ENCODE measurements around the gene AK9. TPM values are rescaled to one million over a fixed set of nuclear protein-coding genes. Genes with fewer than 3 reads are reported as not detected.

AK9 gene
- total RNA-seq, 1 experiment from 2014 or later, result 1.7 TPM

DNA sequence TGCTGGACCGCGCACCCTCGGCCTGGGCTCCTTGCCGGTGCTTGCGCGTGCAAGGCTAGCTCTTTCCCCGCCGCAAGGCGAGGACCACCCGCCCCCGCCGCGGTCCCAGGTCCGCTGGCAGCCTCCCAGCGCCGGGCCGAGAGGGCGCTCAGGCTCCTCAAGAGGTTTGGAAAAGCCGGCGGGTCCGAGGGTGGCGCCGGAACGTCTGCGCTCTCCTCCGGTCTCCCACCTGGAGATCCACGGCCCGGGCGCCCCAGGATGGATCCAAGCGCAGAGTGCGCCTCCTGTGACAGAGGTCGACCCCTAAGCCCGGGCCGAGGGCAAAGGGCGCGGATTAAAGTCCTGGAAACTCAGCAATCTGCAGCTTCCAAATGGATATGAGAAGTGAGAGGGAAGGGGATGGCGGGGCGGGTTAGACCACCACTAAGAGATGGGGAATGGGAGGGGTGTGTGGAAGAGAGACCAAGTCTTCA, 234.9 kb downstream of the AK9 start:
- intact Hi-C loops (cut with micrococcal nuclease), result no loop called here
- POLR2A ChIA-PET (ENCODE audit: unreplicated experiment), result no interaction called here

DNA sequence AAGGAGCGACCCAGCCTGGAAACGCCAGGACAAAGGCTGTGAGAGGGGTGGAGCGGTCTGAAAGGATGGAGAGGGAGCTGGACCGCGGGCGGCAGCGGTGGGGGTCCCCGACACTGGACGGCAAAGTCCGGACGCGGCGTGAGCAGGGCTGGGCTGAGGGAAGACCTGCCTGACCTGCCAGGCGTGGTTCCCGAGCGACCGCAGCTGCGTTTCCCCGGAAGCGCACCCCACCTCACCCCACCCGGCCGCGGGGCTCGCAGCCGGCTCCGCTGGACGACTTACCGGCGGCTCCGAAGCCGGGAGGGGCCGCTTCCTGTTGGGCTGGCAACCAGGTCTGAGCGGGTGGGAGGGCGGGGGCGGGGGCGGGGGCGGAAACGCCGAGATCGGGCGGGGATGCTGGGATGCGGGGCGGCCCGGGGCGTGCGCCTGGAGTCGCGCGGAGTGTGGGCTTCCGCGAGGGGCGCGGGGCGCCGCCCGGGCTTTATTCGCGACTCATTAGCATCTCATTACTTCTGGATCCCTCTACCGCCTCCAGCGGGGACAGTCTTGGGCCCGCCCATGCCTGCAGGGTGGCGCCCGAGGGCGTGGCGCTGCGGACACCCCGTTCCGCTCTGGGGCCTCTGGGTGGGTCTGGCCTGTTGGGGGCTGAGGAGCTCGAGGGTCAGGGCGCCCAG, 235.4 kb downstream of the AK9 start, which contains the start of gene MICAL1:
MICAL1 (minus strand) TSS at position 336 of the 674 bp plus-strand sequence. CDS start 1,576 bp downstream, outside the sequence.
- H3K27me3 ChIP-seq (ENCODE audit: low read length), result no peaks in the 10 kb centered on the region
- no peaks in the 10 kb centered on the region for H3K79me2 ChIP-seq (ENCODE audit: low read length)
- POLR2A ChIA-PET (ENCODE audit: unreplicated experiment), result no interaction called here
- no peaks in the 10 kb centered on the region for H3K9me2 ChIP-seq (replicated peaks; ENCODE audit: low read length)
- no peaks in the 10 kb centered on the region for H3F3A ChIP-seq (ENCODE audit: low read length, unreplicated experiment)
- peak within 1 kb of the TSS; percentile 92 for H3K4me2 ChIP-seq (ENCODE audit: low read length)
- H3K4me1 ChIP-seq (ENCODE audit: insufficient read depth, low read length), result peaks cover 18% of the 10 kb centered on the region; the same call in 1 of the 2 replicates
- H3K36me3 ChIP-seq (ENCODE audit: low read depth, low read length), result no peaks in the 10 kb centered on the region
- peak within 1 kb of the TSS; percentile 48; the same call in 1 of the 2 replicates for H3K27ac ChIP-seq (ENCODE audit: low read length)
- BruUV-seq (replicated peaks), result no TSS peak
- H3K9me3 ChIP-seq (ENCODE audit: low read length), result no peaks in the 10 kb centered on the region
- DNase-seq, result peak; percentile 47
- CTCF ChIA-PET, result no interaction called here
- H2AFZ ChIP-seq (ENCODE audit: low read length), result peak within 1 kb of the TSS; percentile 89
- TF ChIP-seq, protein P1, sequence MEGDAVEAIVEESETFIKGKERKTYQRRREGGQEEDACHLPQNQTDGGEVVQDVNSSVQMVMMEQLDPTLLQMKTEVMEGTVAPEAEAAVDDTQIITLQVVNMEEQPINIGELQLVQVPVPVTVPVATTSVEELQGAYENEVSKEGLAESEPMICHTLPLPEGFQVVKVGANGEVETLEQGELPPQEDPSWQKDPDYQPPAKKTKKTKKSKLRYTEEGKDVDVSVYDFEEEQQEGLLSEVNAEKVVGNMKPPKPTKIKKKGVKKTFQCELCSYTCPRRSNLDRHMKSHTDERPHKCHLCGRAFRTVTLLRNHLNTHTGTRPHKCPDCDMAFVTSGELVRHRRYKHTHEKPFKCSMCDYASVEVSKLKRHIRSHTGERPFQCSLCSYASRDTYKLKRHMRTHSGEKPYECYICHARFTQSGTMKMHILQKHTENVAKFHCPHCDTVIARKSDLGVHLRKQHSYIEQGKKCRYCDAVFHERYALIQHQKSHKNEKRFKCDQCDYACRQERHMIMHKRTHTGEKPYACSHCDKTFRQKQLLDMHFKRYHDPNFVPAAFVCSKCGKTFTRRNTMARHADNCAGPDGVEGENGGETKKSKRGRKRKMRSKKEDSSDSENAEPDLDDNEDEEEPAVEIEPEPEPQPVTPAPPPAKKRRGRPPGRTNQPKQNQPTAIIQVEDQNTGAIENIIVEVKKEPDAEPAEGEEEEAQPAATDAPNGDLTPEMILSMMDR (conservative IDR thresholded peaks at IDR 0.05; ENCODE audit: low read depth, low read length), result no peak
- TF ChIP-seq EZH2 (IDR thresholded peaks at IDR 0.05; ENCODE audit: low read length, unreplicated experiment), result no peak
- no peak for TF ChIP-seq EZH2phosphoT487 (IDR thresholded peaks at IDR 0.05; ENCODE audit: borderline replicate concordance, low read length)
- H4K20me1 ChIP-seq (ENCODE audit: low read length), result no peaks in the 10 kb centered on the region
- ATAC-seq, result peak; percentile 60
- peak within 1 kb of the TSS; percentile 60 for H3K9ac ChIP-seq (ENCODE audit: low read length)
- peak within 1 kb of the TSS; percentile 84 for H3K4me3 ChIP-seq (ENCODE audit: low read length)
- intact Hi-C loops (cut with micrococcal nuclease), result loop anchor here (1.0 kb wide), 1 partner anchor 14 kb away; no protein-coding TSS in a partner anchor

More for the DNA sequence above, 234.9 kb downstream of the AK9 start:
- TF ChIP-seq, protein P1 (conservative IDR thresholded peaks at IDR 0.05; ENCODE audit: low read depth, low read length), result no peak
- TF ChIP-seq EZH2 (IDR thresholded peaks at IDR 0.05; ENCODE audit: low read length, unreplicated experiment) (no peak), EZH2phosphoT487 (IDR thresholded peaks at IDR 0.05; ENCODE audit: borderline replicate concordance, low read length) (no peak)
- CTCF ChIA-PET, result no interaction called here
- H3K36me3 ChIP-seq (ENCODE audit: low read depth, low read length), result 0 out of 2 replicates have a peak, but pooled peaks cover under 1% of the 10 kb centered on the region
- BruUV-seq (replicated peaks), result no TSS peak
- H3K4me3 ChIP-seq (ENCODE audit: low read length), result peak overlapping the region; percentile 84
- H2AFZ ChIP-seq (ENCODE audit: low read length), result peak overlapping the region; percentile 84
- H3K4me2 ChIP-seq (ENCODE audit: low read length), result peak overlapping the region; percentile 92
- no peak for DNase-seq
- peak overlapping the region; percentile 54 for H3K9ac ChIP-seq (ENCODE audit: low read length)
- peaks cover 18% of the 10 kb centered on the region; the same call in 1 of the 2 replicates for H3K4me1 ChIP-seq (ENCODE audit: insufficient read depth, low read length)
- no peak; the same call in 1 of the 2 replicates for ATAC-seq
- no peak overlapping the region for H3K27ac ChIP-seq (ENCODE audit: low read length)
- no peaks in the 10 kb centered on the region for H3K9me2 ChIP-seq (replicated peaks; ENCODE audit: low read length)
- no peaks in the 10 kb centered on the region for H4K20me1 ChIP-seq (ENCODE audit: low read length)
- H3K9me3 ChIP-seq (ENCODE audit: low read length), result no peaks in the 10 kb centered on the region
- no peaks in the 10 kb centered on the region for H3K27me3 ChIP-seq (ENCODE audit: low read length)
- no peaks in the 10 kb centered on the region for H3F3A ChIP-seq (ENCODE audit: low read length, unreplicated experiment)
- no peaks in the 10 kb centered on the region for H3K79me2 ChIP-seq (ENCODE audit: low read length)

Measured in PC-3 (cell line).